Fibroblast of lung (primary cell): ENCODE results near the gene LRRC46. TPM values are rescaled to one million over a fixed set of nuclear protein-coding genes. Genes with fewer than 3 reads are reported as not detected.

Experiments used
- DNase-seq, 2 donors: peaks; one replicate each; pipeline versions ENCODE4 v3.0.0 to v3.0.0-alpha.2; 2010; ENCODE audit warnings: low read depth in 2 of 2
- H2AFZ ChIP-seq: 2 replicates; pipeline ENCODE4 v1.5.1; 2012; ENCODE audit warnings: low read length, control low read depth, inconsistent platforms
- H3K27ac ChIP-seq: 2 replicates; pipeline ENCODE4 v1.5.1; 2011; ENCODE audit warnings: low read length, control low read depth; ENCODE audit not compliant: insufficient read depth
- H3K27me3 ChIP-seq: 2 replicates; pipeline ENCODE4 v1.5.1; 2011; ENCODE audit warnings: mild to moderate bottlenecking, low read length; ENCODE audit not compliant: control insufficient read depth, insufficient read depth
- H3K36me3 ChIP-seq: 2 replicates; pipeline ENCODE4 v1.5.1; 2011; ENCODE audit warnings: low read length; ENCODE audit not compliant: control insufficient read depth, insufficient read depth
- H3K4me1 ChIP-seq: 2 replicates; pipeline ENCODE4 v1.5.1; 2011; ENCODE audit warnings: low read length; ENCODE audit not compliant: control insufficient read depth, insufficient read depth; ENCODE audit errors: extremely low read depth
- H3K4me2 ChIP-seq: 2 replicates; pipeline ENCODE4 v1.5.1; 2011; ENCODE audit warnings: low read length, control low read depth; ENCODE audit not compliant: insufficient read depth; ENCODE audit errors: extremely low read depth
- H3K4me3 ChIP-seq, 4 experiments: fragments of 200-600 bp in 1 of 4; sonication (generic) in 1 of 4; replicated peaks in 1 of 4; 2 replicates each; pipeline ENCODE4 v1.5.1; 2011 to 2016; ENCODE audit warnings: low read length in 4 of 4, low read depth in 3 of 4, mild to moderate bottlenecking in 3 of 4, control low read depth in 2 of 4, inconsistent platforms in 1 of 4, mixed read lengths in 1 of 4; ENCODE audit not compliant: insufficient read depth in 1 of 4; ENCODE audit errors: control extremely low read depth in 1 of 4
- H3K79me2 ChIP-seq: 2 replicates; pipeline ENCODE4 v1.5.1; 2012; ENCODE audit warnings: mild to moderate bottlenecking, low read length, inconsistent platforms; ENCODE audit not compliant: control insufficient read depth, insufficient read depth
- H3K9ac ChIP-seq: 2 replicates; pipeline ENCODE4 v1.5.1; 2011; ENCODE audit warnings: mild to moderate bottlenecking, low read length, control low read depth; ENCODE audit not compliant: insufficient read depth
- H3K9me3 ChIP-seq: 2 replicates; pipeline ENCODE4 v1.5.1; 2012; ENCODE audit warnings: low read depth, low read length; ENCODE audit not compliant: control insufficient read depth, insufficient read depth
- H4K20me1 ChIP-seq: 2 replicates; pipeline ENCODE4 v1.5.1; 2011; ENCODE audit warnings: low read length; ENCODE audit not compliant: control insufficient read depth, insufficient read depth; ENCODE audit errors: extremely low read depth
- CTCF ChIP-seq, 2 donors: IDR thresholded peaks in 1 of 2; conservative IDR thresholded peaks in 1 of 2; 1 replicate in 1 of 2; 2 replicates in 1 of 2; pipeline ENCODE4 v1.5.1; 2011 to 2012; ENCODE audit warnings: low read length in 2 of 2, control low read depth in 1 of 2, inconsistent platforms in 1 of 2, low read depth in 1 of 2, mild to moderate bottlenecking in 1 of 2
- EZH2 ChIP-seq: IDR thresholded peaks from 2 replicates; pipeline ENCODE4 v1.5.1; 2012; ENCODE audit warnings: low read length, control low read depth, mild to moderate bottlenecking; ENCODE audit errors: missing control alignments
- polyA plus RNA-seq, 2 donors: library from polyadenylated mRNA; depleted of rRNA in 1 of 2; stranded (reverse) in 1 of 2; unstranded in 1 of 2; fragments of >200 nt; gene quantifications; 2 replicates each; pipeline ENCODE4 v1.2.1, GENCODE V29; 2011 to 2012; ENCODE audit warnings: missing spikeins in 1 of 2
- total RNA-seq: library from RNA; depleted of rRNA; stranded (reverse); fragments of >200 nt; gene quantifications from 2 replicates; pipeline ENCODE4 v1.2.1, GENCODE V29; 2014

LRRC46 gene
- total and polyA plus RNA-seq, 2 donors (not counting 1 experiment from before 2014, with no cell fraction given): under 0.01 to 0.19 TPM

- no peak for DNase-seq
These were observed 20.9 kb downstream of the LRRC46 start for GRCh38 chr17:47852113-47852949.

GRCh38 chr17:47853616-47854015 is 22.1 kb downstream of the LRRC46 start:
- Histone ChIP-seq H3K27ac (no peak overlapping the region), H2AFZ (no peak overlapping the region), H3K4me3 (no peak overlapping the region), H4K20me1 (no peaks in the 10 kb centered on the region), H3K4me2 (no peak overlapping the region), H3K27me3 (peaks cover 43% of the 10 kb centered on the region), H3K4me1 (peaks cover 2% of the 10 kb centered on the region), H3K9ac (no peak overlapping the region), H3K9me3 (no peaks in the 10 kb centered on the region), H3K36me3 (no peaks in the 10 kb centered on the region), H3K79me2 (no peaks in the 10 kb centered on the region)
- DNase-seq: no peak
- TF ChIP-seq CTCF (conservative IDR thresholded peaks at IDR 0.05 in 1 of 2, IDR thresholded peaks at IDR 0.05 in 1 of 2; ENCODE audit: low read depth in 1 of 2, low read length in 2 of 2): no peak
- TF ChIP-seq EZH2: no peak

More at GRCh38 chr17:47852113-47852949, 20.9 kb downstream of the LRRC46 start:
- Histone ChIP-seq H2AFZ (no peak overlapping the region), H3K27me3 (peaks cover 53% of the 10 kb centered on the region), H3K79me2 (no peaks in the 10 kb centered on the region), H3K4me3 (no peak overlapping the region), H3K9ac (no peak overlapping the region), H3K4me1 (peaks cover 2% of the 10 kb centered on the region), H4K20me1 (no peaks in the 10 kb centered on the region), H3K4me2 (no peak overlapping the region), H3K9me3 (no peaks in the 10 kb centered on the region), H3K27ac (no peak overlapping the region), H3K36me3 (no peaks in the 10 kb centered on the region)
- TF ChIP-seq CTCF (conservative IDR thresholded peaks at IDR 0.05 in 1 of 2, IDR thresholded peaks at IDR 0.05 in 1 of 2; ENCODE audit: low read depth in 1 of 2, low read length in 2 of 2) (no peak), EZH2 (peak; percentile 60)

- Histone ChIP-seq H2AFZ (no peak overlapping the region), H3K27ac (no peak overlapping the region), H3K4me3 (no peak overlapping the region), H3K4me2 (no peak overlapping the region), H3K79me2 (no peaks in the 10 kb centered on the region), H3K9ac (no peak overlapping the region), H3K36me3 (no peaks in the 10 kb centered on the region), H3K4me1 (peaks cover 2% of the 10 kb centered on the region), H3K27me3 (peaks cover 46% of the 10 kb centered on the region), H4K20me1 (no peaks in the 10 kb centered on the region), H3K9me3 (no peaks in the 10 kb centered on the region)
- TF ChIP-seq EZH2 (no peak), CTCF (conservative IDR thresholded peaks at IDR 0.05 in 1 of 2, IDR thresholded peaks at IDR 0.05 in 1 of 2; ENCODE audit: low read depth in 1 of 2, low read length in 2 of 2) (no peak)
- no peak for DNase-seq
These were observed 24.3 kb downstream of the LRRC46 start for GRCh38 chr17:47855737-47856136.
